Caco-2 (cell line): ENCODE data around the gene TAP2. TPM values are rescaled to one million over a fixed set of nuclear protein-coding genes. Genes with fewer than 3 reads are reported as not detected.
A peak's percentile ranks its signal among the peaks of the same experiment; 100 is the strongest.

Experiments used
- Bru-seq: library from RNA; stranded (reverse); fragments of 400-500 nt; gene quantifications from one replicate; lab custom pipeline; 2021; lab: Mats Ljungman, UMichigan
- BruChase-seq, 2 experiments: library from RNA; stranded (reverse); fragments of 400-500 nt; gene quantifications; one replicate each; lab custom pipeline; 2021; lab: Mats Ljungman, UMichigan
- BruUV-seq: library from RNA; stranded (reverse); fragments of 400-500 nt; replicated peaks from 2 replicates; lab custom pipeline; 2021; lab: Mats Ljungman, UMichigan
- CTCF ChIA-PET: fragments of 300-600 bp; sonication (Branson Sonifier 250); formaldehyde crosslinking; loops from one replicate; lab custom pipeline; 2022; ENCODE audit warnings: antibody characterized with exemption; lab: Charles Lee
- POLR2A ChIA-PET: fragments of 300-600 bp; sonication (Branson Sonifier 250); formaldehyde crosslinking; loops from one replicate; lab custom pipeline; 2022; ENCODE audit warnings: antibody characterized with exemption; lab: Charles Lee
- DNase-seq, 2 experiments: peaks; one replicate each; pipeline versions ENCODE4 v3.0.0 to v3.0.0-alpha.2; 2020 to 2022
- H3K27me3 ChIP-seq: replicated peaks from 2 replicates; pipeline ENCODE4 v1.6.0; 2011; ENCODE audit warnings: low read length; ENCODE audit not compliant: control insufficient read depth, insufficient read depth
- H3K36me3 ChIP-seq: 2 replicates; pipeline ENCODE4 v1.5.1; 2011; ENCODE audit warnings: low read length; ENCODE audit not compliant: control insufficient read depth, insufficient read depth
- H3K4me1 ChIP-seq: fragments of 250-450 bp; sonication (Bioruptor Pico); 2 replicates; pipeline ENCODE4 v1.5.1; 2020; ENCODE audit warnings: mild to moderate bottlenecking
- H3K4me3 ChIP-seq: 2 replicates; pipeline ENCODE4 v1.5.1; 2011; ENCODE audit warnings: low read depth, mild to moderate bottlenecking, control low read depth, low read length
- H3K9me3 ChIP-seq: fragments of 250-450 bp; sonication (Bioruptor Pico); 2 replicates; pipeline ENCODE4 v1.5.1; 2020; ENCODE audit warnings: mild to moderate bottlenecking, moderate library complexity
- H3K27ac Mint-ChIP-seq: one replicate; pipeline ENCODE4 v1.8.0; 2022; ENCODE audit warnings: mixed read lengths; ENCODE audit not compliant: unreplicated experiment
- H3K27me3 Mint-ChIP-seq: one replicate; pipeline ENCODE4 v1.8.0; 2022; ENCODE audit warnings: mixed read lengths; ENCODE audit not compliant: insufficient read depth, unreplicated experiment
- H3K36me3 Mint-ChIP-seq: one replicate; pipeline ENCODE4 v1.8.0; 2022; ENCODE audit warnings: mild to moderate bottlenecking, mixed read lengths; ENCODE audit not compliant: insufficient read depth, unreplicated experiment
- H3K4me1 Mint-ChIP-seq: one replicate; pipeline ENCODE4 v1.8.0; 2022; ENCODE audit warnings: low read depth, mixed read lengths; ENCODE audit not compliant: unreplicated experiment
- H3K4me3 Mint-ChIP-seq: one replicate; pipeline ENCODE4 v1.8.0; 2022; ENCODE audit warnings: mild to moderate bottlenecking, moderate library complexity, mixed read lengths; ENCODE audit not compliant: unreplicated experiment
- H3K9me3 Mint-ChIP-seq: one replicate; pipeline ENCODE4 v1.8.0; 2022; ENCODE audit warnings: mixed read lengths; ENCODE audit not compliant: unreplicated experiment
- CTCF ChIP-seq, 2 experiments: fragments of 200-600 bp in 1 of 2; IDR thresholded peaks; 1 replicate in 1 of 2; 2 replicates in 1 of 2; pipeline versions ENCODE4 v1.5.1 to v1.8.0; 2011 to 2022; ENCODE audit warnings: antibody characterized with exemption in 1 of 2, control low read depth in 1 of 2, inconsistent platforms in 1 of 2, low read depth in 1 of 2, low read length in 1 of 2, mild to moderate bottlenecking in 1 of 2, moderate library complexity in 1 of 2; ENCODE audit not compliant: insufficient read depth in 1 of 2, severe bottlenecking in 1 of 2, unreplicated experiment in 1 of 2
- intact Hi-C: fragments of 100-400 bp; cut with micrococcal nuclease; formaldehyde crosslinking; loops from one replicate; pipeline ENCODE4 v1.10.0; 2022; ENCODE audit not compliant: unreplicated experiment
- long read RNA-seq: library from polyadenylated mRNA; stranded (forward); transcript quantifications from one replicate; pipeline ENCODE4 v2.0.0, GENCODE V29; 2022
- total RNA-seq: library from RNA; stranded (reverse); gene quantifications from 2 replicates; pipeline ENCODE4 v1.2.3, GENCODE V29; 2022

TAP2 gene
- total RNA-seq (10.3 and 11.9 TPM in 2 replicates), Bru-seq, nascent RNA (percentile 53 among the genes with signal in this experiment), BruChase-seq, experiment 1, labeled RNA remaining after a 2-hour chase (percentile 68 among the genes with signal in this experiment), BruChase-seq, experiment 2, labeled RNA remaining after a 6-hour chase (percentile 85 among the genes with signal in this experiment)
- long read RNA-seq, full-length matches to known transcripts: 1 of 2 reads
- long read RNA-seq, partial matches to known transcripts: 0 of 2 reads
- long read RNA-seq, other reads (novel, unspliced or antisense): 1 of 2 reads

- Mint-ChIP-seq H3K27me3 (no peaks in the 10 kb centered on the region), H3K36me3 (no peaks in the 10 kb centered on the region), H3K4me1 (peaks cover 8% of the 10 kb centered on the region), H3K27ac (no peak within 1 kb of the TSS), H3K9me3 (no peaks in the 10 kb centered on the region), H3K4me3 (peak within 1 kb of the TSS; percentile 72)
- H3K4me3 ChIP-seq: peak within 1 kb of the TSS; percentile 69
- ChIA-PET CTCF (interaction anchor here (0.6 to 3.1 kb wide), 19 partner anchors 10 to 146 kb away, joined by 3 to 121 read pairs (median 7); partner anchors contain the start of genes HLA-DMA, PSMB9 and TAP1), POLR2A (interaction anchor here (0.6 to 2.5 kb wide), 6 partner anchors 15 to 1664 kb away, joined by 3 to 13 read pairs (median 4); partner anchors contain the start of genes PSMB9 and TAP1)
- H3K36me3 ChIP-seq: no peaks in the 10 kb centered on the region
- TF ChIP-seq CTCF (IDR thresholded peaks at IDR 0.05; ENCODE audit: insufficient read depth in 1 of 2, low read depth in 1 of 2, low read length in 1 of 2, severe bottlenecking in 1 of 2, unreplicated experiment in 1 of 2): peak; percentile 85 to 86
- peak; percentile 89 to 97 for DNase-seq
- BruUV-seq: no TSS peak
- peaks cover 5% of the 10 kb centered on the region for H3K4me1 ChIP-seq
- no peaks in the 10 kb centered on the region for H3K9me3 ChIP-seq
- intact Hi-C loops: loop anchor here (1.0 to 5.0 kb wide), 3 partner anchors 16 to 109 kb away; partner anchors contain the start of gene PSMB9
- H3K27me3 ChIP-seq: no peaks in the 10 kb centered on the region; the same call in 1 of the 2 replicates
Observed at GRCh38 chr6:32838114-32838958, at the start of gene TAP2. Gene TAP2 (minus strand): TSS chr6:32838739. CDS start chr6:32838233, 506 bp downstream.

GRCh38 chr6:32887616-32888015 is 49.1 kb upstream of the TAP2 start:
- H3K27ac Mint-ChIP-seq: no peak overlapping the region
- H3K27me3 Mint-ChIP-seq: peaks cover 7% of the 10 kb centered on the region
- H3K36me3 Mint-ChIP-seq: no peaks in the 10 kb centered on the region
- TF ChIP-seq CTCF (IDR thresholded peaks at IDR 0.05; ENCODE audit: insufficient read depth in 1 of 2, low read depth in 1 of 2, low read length in 1 of 2, severe bottlenecking in 1 of 2, unreplicated experiment in 1 of 2): no peak
- Histone ChIP-seq H3K4me3 (no peak overlapping the region), H3K4me1 (no peaks in the 10 kb centered on the region), H3K9me3 (no peaks in the 10 kb centered on the region), H3K27me3 (no peaks in the 10 kb centered on the region), H3K36me3 (no peaks in the 10 kb centered on the region)
- POLR2A ChIA-PET: no interaction called here
- H3K9me3 Mint-ChIP-seq: no peaks in the 10 kb centered on the region
- intact Hi-C loops: no loop called here
- BruUV-seq: no TSS peak
- CTCF ChIA-PET: no interaction called here
- no peak overlapping the region for H3K4me3 Mint-ChIP-seq
- no peaks in the 10 kb centered on the region for H3K4me1 Mint-ChIP-seq
- no peak for DNase-seq
